Activated gamma-delta T cell (primary cell): Measurements from ENCODE around the gene SEMA4C.
"Not testable (repeated sequence)": the region's sequence is repeated elsewhere in the genome, so short reads cannot be mapped to it uniquely, and the experiment has no call there.

ENCODE experiments used
- DNase-seq: peaks from one replicate; lab custom pipeline; 2025; lab: John Stamatoyannopoulos, UW

SEMA4C gene

GRCh38 chr2:96897491-96898134 is 27.7 kb upstream of the SEMA4C start:
- DNase-seq, result no peak

- DNase-seq, result no peak
These were observed 26.1 kb upstream of the SEMA4C start for GRCh38 chr2:96895746-96896651.

GRCh38 chr2:96895032-96895745 is 25.3 kb upstream of the SEMA4C start:
- no peak for DNase-seq

GRCh38 chr2:96894151-96894531 is 24.3 kb upstream of the SEMA4C start:
- DNase-seq, result no peak

- DNase-seq, result no peak
These were observed 23.6 kb upstream of the SEMA4C start for GRCh38 chr2:96893289-96894150.

GRCh38 chr2:96891591-96892333 is 21.9 kb upstream of the SEMA4C start:
- no peak for DNase-seq

GRCh38 chr2:96890726-96891385 is 21.0 kb upstream of the SEMA4C start:
- no peak for DNase-seq

GRCh38 chr2:96890252-96890651 is 20.4 kb upstream of the SEMA4C start:
- no peak for DNase-seq

GRCh38 chr2:96889502-96889901 is 19.6 kb upstream of the SEMA4C start:
- not testable (repeated sequence) for DNase-seq

- DNase-seq, result no peak
These were observed 18.5 kb upstream of the SEMA4C start for GRCh38 chr2:96888072-96889011.

- no peak for DNase-seq
These were observed 17.7 kb upstream of the SEMA4C start for GRCh38 chr2:96887493-96888012.

- DNase-seq, result no peak
These were observed 15.8 kb upstream of the SEMA4C start for GRCh38 chr2:96885432-96886347.

GRCh38 chr2:96884299-96885094 is 14.6 kb upstream of the SEMA4C start:
- DNase-seq, result no peak

- DNase-seq, result no peak
These were observed 13.4 kb upstream of the SEMA4C start for GRCh38 chr2:96883306-96883705.

GRCh38 chr2:96882906-96883305 is 13.0 kb upstream of the SEMA4C start:
- no peak for DNase-seq

- no peak for DNase-seq
These were observed 12.3 kb upstream of the SEMA4C start for GRCh38 chr2:96882230-96882629.
